Heart right ventricle (tissue), 16 donors: ENCODE measurements around the gene USP4. TPM values are rescaled to one million over a fixed set of nuclear protein-coding genes. Genes with fewer than 3 reads are reported as not detected.
"Not testable (repeated sequence)": the region's sequence is repeated elsewhere in the genome, so short reads cannot be mapped to it uniquely, and the experiment has no call there.

Experiments
- ATAC-seq, 8 donors: fragments of 200-7000 bp; cut with Tn5 transposase; one replicate each; pipeline ENCODE4 v1.9.1; 2020; ENCODE audit warnings: mild to moderate bottlenecking in 8 of 8, moderate library complexity in 8 of 8, moderate number of reproducible peaks in 1 of 8
- DNase-seq, 2 donors: peaks; one replicate each; pipeline ENCODE4 v3.0.0-alpha.2; 2020
- H3K27ac ChIP-seq, 10 donors: fragments of 200-600 bp; sonication (generic) in 2 of 10; one replicate each; pipeline versions ENCODE4 v1.5.0 to v1.8.0; 2020 to 2022; ENCODE audit warnings: mild to moderate bottlenecking in 3 of 10
- H3K27me3 ChIP-seq, 7 donors: fragments of 200-600 bp; one replicate each; pipeline ENCODE4 v1.8.0; 2021 to 2022; ENCODE audit warnings: mild to moderate bottlenecking in 2 of 7
- H3K36me3 ChIP-seq, 9 donors: fragments of 200-600 bp; sonication (generic) in 1 of 9; one replicate each; pipeline versions ENCODE4 v1.5.0 to v1.8.0; 2020 to 2022; ENCODE audit warnings: mild to moderate bottlenecking in 2 of 9
- H3K4me1 ChIP-seq, 9 donors: fragments of 200-600 bp; sonication (generic) in 1 of 9; one replicate each; pipeline versions ENCODE4 v1.5.0 to v1.8.0; 2020 to 2022; ENCODE audit warnings: mild to moderate bottlenecking in 4 of 9
- H3K4me3 ChIP-seq, 10 donors: fragments of 200-600 bp; sonication (generic) in 2 of 10; one replicate each; pipeline versions ENCODE4 v1.5.0 to v1.8.0; 2020 to 2022; ENCODE audit warnings: mild to moderate bottlenecking in 7 of 10, moderate library complexity in 2 of 10
- H3K9me3 ChIP-seq, 11 donors: fragments of 200-600 bp in 10 of 11; sonication (generic) in 2 of 11; one replicate each; pipeline versions ENCODE4 v1.5.0 to v1.8.0; 2013 to 2022; ENCODE audit warnings: mild to moderate bottlenecking in 2 of 11, control low read depth in 1 of 11, moderate library complexity in 1 of 11
- WGBS, 2 donors: extraction: QIAGEN DNeasy Blood & Tissue Kit; methylation state at CpG; one replicate each; pipeline ENCODE4 v1.1.7; 2013; ENCODE audit warnings: inconsistent platforms in 1 of 2; 5-methylcytosine and 5-hydroxymethylcytosine counted together
- intact Hi-C, 10 donors: fragments of 100-400 bp; cut with DNase I; formaldehyde crosslinking; loops; one replicate each; pipeline versions ENCODE4 v1.11.1 to v1.14.2; 2022
- polyA plus RNA-seq, 2 donors: library from polyadenylated mRNA; stranded (reverse); fragments of 200-250 nt; gene quantifications; one replicate each; pipeline ENCODE4 v1.2.3, GENCODE V29; 2013
- total RNA-seq, 10 donors: library from RNA; stranded (reverse); fragmentation: NEBNext Ultra II Directional in 3 of 10; extraction: Animal tissue kit (Norgen Biotek cat#: 25700) in 3 of 10; gene quantifications; one replicate each; pipeline versions ENCODE4 v1.2.1 to v1.2.4, GENCODE V29; 2021 to 2023
- TF ChIP-seq, protein P1 (sequence below), 9 donors: fragments of 200-600 bp; sonication (generic) in 2 of 9; IDR thresholded peaks; one replicate each; pipeline versions ENCODE4 v1.5.0 to v1.8.0; 2021 to 2022; ENCODE audit warnings: antibody characterized with exemption in 9 of 9, mild to moderate bottlenecking in 5 of 9, moderate library complexity in 1 of 9
- donor health status: Arrhythmogenic right ventricular cardiomyopathy.
- donor health status: ischemic (EF 13 %, LVEDD 7.1; RV severe dilation, severe dysfunction).
- donor health status: healthy with polysubstance abuse.
- donor health status: DM: no; HTN: yes; CAD: no.
- donor health status: DM: no; HTN: no; CAD: no.
- donor health status: ischemic (EF 25% LVEDD 6.9; RV normal size, moderate dysfunction).
- donor health status: ischemic (EF 25% LVEDD 5.7; RV mildly dilated, moderate dysfunction).
- donor health status: healthy.
- donor health status: DM: yes; HTN: yes; CAD: no.
- donor health status: Ischemic cardiomyopathy.
- donor health status: ischemic (EF 35%, LVEDD 5.7; RV mildly dilated, moderate dysfunction).
- donor health status: nonischemic (EF 11% LVEDD 7.7; RV severe dilation, severe dysfunction).
- donor health status: DM: yes; HTN: yes; CAD: no.
- donor health status: PGD.
- donor health status: ischemic (EF 29% LVEDD 5.4; RV normal size, mild dysfunction).
- donor health status: nonischemic (EF 23%, LVEDD 6.1; RV moderate dilation, normal function).

USP4 gene
- total and polyA plus RNA-seq, 12 donors = 19.9 to 52.4 (median 43.5) TPM

DNA sequence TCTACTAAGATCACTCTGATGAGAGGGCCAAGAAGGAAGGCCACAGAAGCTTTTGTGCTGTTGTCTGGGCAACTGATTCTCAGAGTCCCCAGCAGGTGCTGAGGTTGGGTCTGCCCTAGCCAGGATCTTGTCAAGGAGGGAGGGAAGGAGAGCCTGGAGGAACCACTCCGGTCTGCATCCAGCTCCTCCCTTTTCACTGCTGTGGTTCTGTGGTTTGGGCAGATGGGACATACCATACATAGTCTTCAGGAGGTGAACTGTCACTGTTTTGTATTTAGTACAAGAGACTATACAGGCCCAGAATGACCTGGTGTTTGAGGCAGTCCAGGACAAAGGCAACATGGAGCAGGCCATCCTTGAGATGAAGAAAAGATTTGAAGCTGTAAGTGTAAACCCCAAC, 84.7 kb downstream of the USP4 start:
- no peak overlapping the region for H3K4me3 ChIP-seq
- H3K4me1 ChIP-seq = no peaks in the 10 kb centered on the region
- H3K27me3 ChIP-seq = no peaks in the 10 kb centered on the region
- ATAC-seq (no peak), DNase-seq (no peak)
- no peaks in the 10 kb centered on the region for H3K9me3 ChIP-seq
- WGBS, 2 donors = 61 to 77% methylated on average over 1 of the region's 1 CpG
- H3K36me3 ChIP-seq = peaks cover 0 to 10% (median 0%) of the 10 kb centered on the region in 9 donors
- TF ChIP-seq, protein P1, sequence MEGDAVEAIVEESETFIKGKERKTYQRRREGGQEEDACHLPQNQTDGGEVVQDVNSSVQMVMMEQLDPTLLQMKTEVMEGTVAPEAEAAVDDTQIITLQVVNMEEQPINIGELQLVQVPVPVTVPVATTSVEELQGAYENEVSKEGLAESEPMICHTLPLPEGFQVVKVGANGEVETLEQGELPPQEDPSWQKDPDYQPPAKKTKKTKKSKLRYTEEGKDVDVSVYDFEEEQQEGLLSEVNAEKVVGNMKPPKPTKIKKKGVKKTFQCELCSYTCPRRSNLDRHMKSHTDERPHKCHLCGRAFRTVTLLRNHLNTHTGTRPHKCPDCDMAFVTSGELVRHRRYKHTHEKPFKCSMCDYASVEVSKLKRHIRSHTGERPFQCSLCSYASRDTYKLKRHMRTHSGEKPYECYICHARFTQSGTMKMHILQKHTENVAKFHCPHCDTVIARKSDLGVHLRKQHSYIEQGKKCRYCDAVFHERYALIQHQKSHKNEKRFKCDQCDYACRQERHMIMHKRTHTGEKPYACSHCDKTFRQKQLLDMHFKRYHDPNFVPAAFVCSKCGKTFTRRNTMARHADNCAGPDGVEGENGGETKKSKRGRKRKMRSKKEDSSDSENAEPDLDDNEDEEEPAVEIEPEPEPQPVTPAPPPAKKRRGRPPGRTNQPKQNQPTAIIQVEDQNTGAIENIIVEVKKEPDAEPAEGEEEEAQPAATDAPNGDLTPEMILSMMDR (IDR thresholded peaks at IDR 0.05) = no peak
- intact Hi-C loops = no loop called here
- H3K27ac ChIP-seq = no peak overlapping the region

DNA sequence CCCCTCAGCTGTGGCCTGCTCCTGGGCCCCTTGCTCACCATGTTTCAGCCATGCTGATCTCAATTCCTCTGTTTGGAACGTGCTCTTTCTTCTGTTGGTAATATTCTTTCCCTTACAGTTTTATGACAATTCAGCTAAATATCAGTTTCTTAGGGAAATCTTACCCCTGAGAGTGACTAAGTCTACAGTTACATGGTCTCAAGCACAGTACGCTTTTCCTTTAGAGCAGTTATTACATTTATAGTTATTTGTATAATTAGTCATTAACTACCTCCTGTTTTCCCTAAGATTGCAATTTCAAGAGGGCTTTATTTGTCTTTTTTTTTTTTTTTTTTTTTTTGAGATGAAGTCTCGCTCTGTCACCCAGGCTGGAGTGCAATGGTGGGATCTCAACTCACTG, 86.3 kb downstream of the USP4 start:
- TF ChIP-seq, protein P1 (IDR thresholded peaks at IDR 0.05) = no peak
- peaks cover 0 to 10% (median 0%) of the 10 kb centered on the region in 9 donors for H3K36me3 ChIP-seq
- ATAC-seq (no peak), DNase-seq (no peak)
- H3K27me3 ChIP-seq = no peaks in the 10 kb centered on the region
- intact Hi-C loops = no loop called here
- 95 to 96% methylated on average over 3 of the region's 3 CpGs for WGBS, 2 donors
- H3K4me3 ChIP-seq = no peak overlapping the region
- H3K27ac ChIP-seq = no peak overlapping the region
- H3K4me1 ChIP-seq = peaks cover 0 to 13% (median 8%) of the 10 kb centered on the region in 9 donors
- no peaks in the 10 kb centered on the region for H3K9me3 ChIP-seq

- Histone ChIP-seq H3K4me3 (no peak overlapping the region), H3K4me1 (peaks cover 0 to 24% (median 12%) of the 10 kb centered on the region in 9 donors), H3K27me3 (no peaks in the 10 kb centered on the region), H3K36me3 (peaks cover 0 to 17% (median 0%) of the 10 kb centered on the region in 9 donors), H3K9me3 (no peaks in the 10 kb centered on the region), H3K27ac (peak overlapping the region in 8 of 10 donors; percentile 55 to 86 (median 78))
- TF ChIP-seq, protein P1 (IDR thresholded peaks at IDR 0.05) = no peak
- DNase-seq (peak in 1 of 2 donors; percentile 37), ATAC-seq (peak; percentile 67 to 96 (median 94))
- intact Hi-C loops = no loop called here
Observed at GRCh38 chr3:49248840-49249227, 91.0 kb downstream of the USP4 start.

DNA sequence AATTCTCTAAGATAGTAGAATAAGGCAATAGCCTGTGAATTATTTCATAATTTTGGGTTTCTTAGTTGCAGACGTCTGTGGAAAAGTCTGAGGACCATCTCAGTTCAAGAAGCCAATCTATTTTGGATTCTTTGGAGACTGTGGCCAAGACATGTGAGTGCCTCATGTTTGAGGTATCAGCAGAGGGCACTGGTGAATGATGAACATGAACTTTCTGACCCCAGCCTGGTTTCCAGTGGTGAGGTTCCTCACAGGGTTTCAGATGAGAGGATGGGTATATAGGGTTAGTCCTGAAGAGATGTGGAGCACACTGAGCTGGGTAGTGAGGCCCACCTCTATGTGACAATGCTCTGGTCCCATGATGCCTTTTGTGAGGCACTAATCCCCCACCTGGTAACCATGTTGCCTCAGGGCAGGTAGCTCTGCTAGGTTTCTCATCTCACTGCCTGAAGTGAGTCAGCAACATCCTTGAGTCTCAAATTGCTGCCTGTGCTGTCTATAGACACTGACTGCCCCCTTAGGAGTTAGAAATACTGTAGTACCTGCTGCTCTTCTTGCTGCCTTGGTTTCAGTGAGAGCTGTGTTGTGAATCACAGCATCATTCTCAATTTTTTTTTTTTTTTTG, 95.2 kb downstream of the USP4 start:
- H3K36me3 ChIP-seq = peaks cover 0 to 37% (median 0%) of the 10 kb centered on the region in 9 donors
- no peaks in the 10 kb centered on the region for H3K9me3 ChIP-seq
- H3K4me1 ChIP-seq = peaks cover 0 to 25% (median 12%) of the 10 kb centered on the region in 9 donors
- intact Hi-C loops = no loop called here
- peak in 3 of 8 donors; percentile 23 to 37 (median 34) for ATAC-seq
- H3K27ac ChIP-seq = peak overlapping the region in 3 of 10 donors; percentile 10 to 26 (median 12)
- H3K27me3 ChIP-seq = no peaks in the 10 kb centered on the region
- H3K4me3 ChIP-seq = no peak overlapping the region
- DNase-seq = no peak
- TF ChIP-seq, protein P1 (IDR thresholded peaks at IDR 0.05) = no peak
- WGBS, 2 donors = 28 to 50% methylated on average over 1 of the region's 1 CpG

DNA sequence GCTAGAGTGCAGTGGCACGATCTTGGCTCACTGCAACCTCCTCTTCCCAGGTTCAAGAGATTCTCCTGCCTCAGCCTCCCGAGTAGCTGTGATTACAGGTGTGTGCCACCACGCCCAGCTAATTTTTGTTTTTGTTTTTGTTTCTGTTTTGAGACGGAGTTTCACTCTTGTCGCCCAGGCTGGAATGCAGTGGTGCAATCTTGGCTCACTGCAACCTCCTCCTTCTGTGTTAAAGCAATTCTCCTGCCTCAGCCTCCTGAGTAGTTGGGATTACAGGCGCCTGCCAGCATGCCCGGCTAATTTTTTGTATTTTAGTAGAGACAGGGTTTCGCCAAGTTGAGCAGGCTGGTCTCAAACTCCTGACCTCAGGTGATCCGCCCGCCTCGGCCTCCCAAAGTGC, 99.8 kb downstream of the USP4 start:
- peak overlapping the region in 2 of 10 donors; percentile 67 to 87 for H3K27ac ChIP-seq
- 97 to 99% methylated on average over 11 of the region's 11 CpGs for WGBS, 2 donors

More for the DNA sequence above, 99.8 kb downstream of the USP4 start:
- ATAC-seq, H3K4me3 ChIP-seq, H3K27me3 ChIP-seq, DNase-seq, intact Hi-C loops, H3K9me3 ChIP-seq: not testable (repeated sequence)
- Histone ChIP-seq H3K36me3 (peaks cover 0 to 40% (median 0%) of the 10 kb centered on the region in 9 donors), H3K4me1 (peaks cover 0 to 24% (median 15%) of the 10 kb centered on the region in 9 donors)
